B cell (primary cell): ENCODE data around the gene ZC2HC1B. TPM values are rescaled to one million over a fixed set of nuclear protein-coding genes. Genes with fewer than 3 reads are reported as not detected.
"Not testable (repeated sequence)": the region's sequence is repeated elsewhere in the genome, so short reads cannot be mapped to it uniquely, and the experiment has no call there.

ENCODE experiments used
- ATAC-seq: fragments of 200-7000 bp; cut with Tn5 transposase; one replicate; pipeline ENCODE4 v1.10.0; 2021; ENCODE audit warnings: low read depth, mild to moderate bottlenecking, moderate number of reproducible peaks, moderate library complexity
- CTCF ChIA-PET: fragments of 350-600 bp; sonication (Branson Sonifier 250); formaldehyde crosslinking; loops from one replicate; lab custom pipeline; 2021; ENCODE audit warnings: antibody characterized with exemption, inconsistent platforms; lab: Charles Lee
- POLR2A ChIA-PET: fragments of 350-600 bp; sonication (Branson Sonifier 250); formaldehyde crosslinking; loops from one replicate; lab custom pipeline; 2021; ENCODE audit warnings: antibody characterized with exemption; lab: Charles Lee
- DNase-seq: peaks from one replicate; pipeline ENCODE4 v3.0.0; 2013
- H2AFZ ChIP-seq: 2 replicates; pipeline ENCODE4 v1.6.1; 2012; ENCODE audit warnings: mild to moderate bottlenecking, low read depth, low read length; ENCODE audit not compliant: insufficient read depth, poor library complexity, severe bottlenecking
- H3K27ac ChIP-seq, 2 donors: 1 replicate in 1 of 2; 2 replicates in 1 of 2; pipeline ENCODE4 v1.5.1; 2012 to 2013; ENCODE audit warnings: low read length in 2 of 2, mild to moderate bottlenecking in 2 of 2, moderate library complexity in 1 of 2
- H3K27me3 ChIP-seq, 4 experiments: fragments of 200-600 bp in 1 of 4; sonication (generic) in 1 of 4; replicated peaks in 1 of 4; 1 replicate in 2 of 4; 2 replicates in 2 of 4; pipeline versions ENCODE4 v1.6.1 to v1.7.0; 2013 to 2016; ENCODE audit warnings: low read length in 3 of 4, mild to moderate bottlenecking in 2 of 4, mixed read lengths in 1 of 4, moderate library complexity in 1 of 4; ENCODE audit not compliant: insufficient read depth in 4 of 4, control insufficient read depth in 3 of 4; ENCODE audit errors: control extremely low read depth in 1 of 4
- H3K36me3 ChIP-seq, 2 experiments: replicated peaks in 1 of 2; 1 replicate in 1 of 2; 2 replicates in 1 of 2; pipeline versions ENCODE4 v1.6.1 to v1.7.1; 2013; ENCODE audit warnings: low read length in 1 of 2; ENCODE audit not compliant: insufficient read depth in 2 of 2, control insufficient read depth in 1 of 2; ENCODE audit errors: control extremely low read depth in 1 of 2, extremely low read depth in 1 of 2
- H3K4me1 ChIP-seq, 2 donors: fragments of 200-600 bp in 1 of 2; sonication (generic) in 1 of 2; 1 replicate in 1 of 2; 2 replicates in 1 of 2; pipeline versions ENCODE4 v1.5.1 to v1.6.1; 2013 to 2017; ENCODE audit warnings: low read length in 2 of 2; ENCODE audit not compliant: control insufficient read depth in 2 of 2, insufficient read depth in 2 of 2
- H3K4me2 ChIP-seq: replicated peaks from 2 replicates; pipeline ENCODE3; 2012; ENCODE audit warnings: mild to moderate bottlenecking, low read depth, low read length; ENCODE audit not compliant: poor library complexity, severe bottlenecking
- H3K4me3 ChIP-seq, 5 experiments: fragments of 200-600 bp in 1 of 5; sonication (generic) in 1 of 5; 1 replicate in 3 of 5; 2 replicates in 2 of 5; pipeline versions ENCODE4 v1.5.1 to v1.7.0; 2011 to 2016; ENCODE audit warnings: low read length in 4 of 5, mild to moderate bottlenecking in 4 of 5, low read depth in 2 of 5, control low read depth in 1 of 5, moderate library complexity in 1 of 5; ENCODE audit not compliant: insufficient read depth in 1 of 5; ENCODE audit errors: control extremely low read depth in 1 of 5, extremely low read depth in 1 of 5
- H3K79me2 ChIP-seq: fragments of 200-600 bp; sonication (generic); one replicate; pipeline ENCODE4 v1.6.0; 2016; ENCODE audit warnings: low read length; ENCODE audit not compliant: control insufficient read depth, insufficient read depth
- H3K9ac ChIP-seq: fragments of 200-600 bp; sonication (generic); 2 replicates; pipeline ENCODE4 v1.6.1; 2017; ENCODE audit warnings: mild to moderate bottlenecking, low read length, moderate library complexity
- H3K9me3 ChIP-seq, 3 donors: one replicate each; pipeline versions ENCODE4 v1.6.1 to v1.7.1; 2013; ENCODE audit warnings: low read length in 2 of 3; ENCODE audit not compliant: control insufficient read depth in 2 of 3, insufficient read depth in 1 of 3; ENCODE audit errors: control extremely low read depth in 1 of 3
- H4K20me1 ChIP-seq: 2 replicates; pipeline ENCODE4 v1.6.0; 2012; ENCODE audit warnings: mild to moderate bottlenecking, low read length; ENCODE audit not compliant: insufficient read depth, control insufficient read depth, poor library complexity, severe bottlenecking
- H3K27ac Mint-ChIP-seq: one replicate; pipeline ENCODE4 v1.8.0; 2021; ENCODE audit warnings: mixed read lengths
- H3K27me3 Mint-ChIP-seq: one replicate; pipeline ENCODE4 v1.8.0; 2021; ENCODE audit warnings: mixed read lengths
- H3K4me1 Mint-ChIP-seq: one replicate; pipeline ENCODE4 v1.8.0; 2021; ENCODE audit warnings: mixed read lengths
- H3K4me3 Mint-ChIP-seq: one replicate; pipeline ENCODE4 v1.8.0; 2021; ENCODE audit warnings: mixed read lengths
- H3K9me3 Mint-ChIP-seq: one replicate; pipeline ENCODE4 v1.8.0; 2022; ENCODE audit warnings: mixed read lengths; ENCODE audit not compliant: insufficient read depth
- EZH2 ChIP-seq: IDR thresholded peaks from 2 replicates; pipeline ENCODE4 v1.6.1; 2012; ENCODE audit warnings: borderline replicate concordance, low read depth, mild to moderate bottlenecking, moderate library complexity, low read length; ENCODE audit not compliant: insufficient read depth, poor library complexity, severe bottlenecking
- WGBS: methylation state at CpG from one replicate; pipeline ENCODE4 v1.1.5; 2013; ENCODE audit warnings: missing lambda C conversion rate; ENCODE audit not compliant: insufficient coverage; 5-methylcytosine and 5-hydroxymethylcytosine counted together
- intact Hi-C: fragments of 100-400 bp; cut with micrococcal nuclease; formaldehyde crosslinking; loops from one replicate; pipeline ENCODE4 v1.10.0; 2022
- polyA plus RNA-seq: library from polyadenylated mRNA; depleted of rRNA; stranded (reverse); fragments of >200 nt; gene quantifications from 2 replicates; pipeline ENCODE4 v1.2.3, GENCODE V29; 2012
- total RNA-seq, 2 donors: library from RNA; stranded (reverse); fragments of 120-200 nt in 1 of 2; gene quantifications; 1 replicate in 1 of 2; 2 replicates in 1 of 2; pipeline versions ENCODE4 v1.2.3 to v1.2.4, GENCODE V29; 2013 to 2022
- TF ChIP-seq, protein P1 (sequence below): fragments of 200-600 bp; IDR thresholded peaks from one replicate; pipeline ENCODE4 v1.8.0; 2022; ENCODE audit warnings: antibody characterized with exemption, mild to moderate bottlenecking

Gene ZC2HC1B
- total and polyA plus RNA-seq, 2 donors (not counting 1 experiment from before 2014, with no cell fraction given): 0.51 to 0.84 TPM

DNA sequence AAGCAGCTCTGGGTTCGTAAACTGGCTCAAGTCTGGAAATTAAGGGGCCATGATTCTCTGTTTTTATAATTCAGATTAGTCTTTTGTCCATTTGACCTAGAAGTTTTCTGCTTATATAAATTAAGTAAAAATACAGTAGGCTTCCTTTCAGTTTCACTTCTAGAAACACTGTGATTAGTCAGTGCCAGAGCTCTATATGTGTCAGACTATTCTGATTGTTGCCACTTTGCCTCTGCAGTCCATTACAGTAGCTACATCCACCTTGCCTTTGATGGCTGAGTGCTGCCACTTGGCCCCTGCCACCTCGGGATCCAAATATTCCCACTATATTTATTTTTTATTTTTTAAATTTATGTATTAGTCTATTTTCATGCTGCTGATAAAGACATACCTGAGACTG lies 7.9 kb downstream of the ZC2HC1B start:
- no peak overlapping the region for H3K27ac Mint-ChIP-seq
- Histone ChIP-seq H3K9ac (no peak overlapping the region), H3K36me3 (peaks cover 0 to under 1% of the 10 kb centered on the region in 2 experiments), H3K4me2 (no peak overlapping the region), H3K27me3 (no peaks in the 10 kb centered on the region), H2AFZ (no peak overlapping the region), H3K4me1 (no peaks in the 10 kb centered on the region), H3K9me3 (peaks cover 0 to 13% (median 0%) of the 10 kb centered on the region in 3 donors), H3K79me2 (no peaks in the 10 kb centered on the region), H3K4me3 (no peak overlapping the region), H3K27ac (no peak overlapping the region), H4K20me1 (no peaks in the 10 kb centered on the region)
- DNase-seq (no peak), ATAC-seq (no peak)
- no CpG with 5 or more reads among the region's 2 CpGs for WGBS
- POLR2A ChIA-PET: no interaction called here
- peaks cover 2% of the 10 kb centered on the region for H3K9me3 Mint-ChIP-seq
- no peak for TF ChIP-seq EZH2
- TF ChIP-seq, protein P1, sequence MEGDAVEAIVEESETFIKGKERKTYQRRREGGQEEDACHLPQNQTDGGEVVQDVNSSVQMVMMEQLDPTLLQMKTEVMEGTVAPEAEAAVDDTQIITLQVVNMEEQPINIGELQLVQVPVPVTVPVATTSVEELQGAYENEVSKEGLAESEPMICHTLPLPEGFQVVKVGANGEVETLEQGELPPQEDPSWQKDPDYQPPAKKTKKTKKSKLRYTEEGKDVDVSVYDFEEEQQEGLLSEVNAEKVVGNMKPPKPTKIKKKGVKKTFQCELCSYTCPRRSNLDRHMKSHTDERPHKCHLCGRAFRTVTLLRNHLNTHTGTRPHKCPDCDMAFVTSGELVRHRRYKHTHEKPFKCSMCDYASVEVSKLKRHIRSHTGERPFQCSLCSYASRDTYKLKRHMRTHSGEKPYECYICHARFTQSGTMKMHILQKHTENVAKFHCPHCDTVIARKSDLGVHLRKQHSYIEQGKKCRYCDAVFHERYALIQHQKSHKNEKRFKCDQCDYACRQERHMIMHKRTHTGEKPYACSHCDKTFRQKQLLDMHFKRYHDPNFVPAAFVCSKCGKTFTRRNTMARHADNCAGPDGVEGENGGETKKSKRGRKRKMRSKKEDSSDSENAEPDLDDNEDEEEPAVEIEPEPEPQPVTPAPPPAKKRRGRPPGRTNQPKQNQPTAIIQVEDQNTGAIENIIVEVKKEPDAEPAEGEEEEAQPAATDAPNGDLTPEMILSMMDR: no peak
- CTCF ChIA-PET: no interaction called here
- H3K4me1 Mint-ChIP-seq: peaks cover 4% of the 10 kb centered on the region
- H3K4me3 Mint-ChIP-seq: no peak overlapping the region
- H3K27me3 Mint-ChIP-seq: no peaks in the 10 kb centered on the region
- intact Hi-C loops: no loop called here

DNA sequence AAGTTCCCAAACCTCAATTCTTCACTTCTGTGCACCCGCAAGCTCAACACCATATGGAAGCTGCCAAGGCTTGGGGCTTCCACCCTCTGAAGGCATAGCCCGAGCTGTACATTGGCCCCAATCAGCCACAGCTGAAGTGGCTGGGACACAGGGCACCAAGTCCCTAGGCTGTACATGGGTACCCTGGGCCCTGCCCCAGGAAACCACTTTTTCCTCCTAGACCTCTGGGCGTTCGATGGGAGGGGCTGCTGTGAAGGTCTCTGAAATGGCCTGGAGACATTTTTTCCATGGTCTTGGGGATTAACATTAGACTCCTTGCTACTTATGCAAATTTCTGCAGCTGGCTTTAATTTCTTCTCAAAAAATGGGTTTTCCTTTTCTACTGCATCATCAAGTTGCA lies 9.3 kb downstream of the ZC2HC1B start:
- H3K9ac ChIP-seq, CTCF ChIA-PET, H2AFZ ChIP-seq, H3K27me3 Mint-ChIP-seq, POLR2A ChIA-PET, H3K27ac ChIP-seq, H3K36me3 ChIP-seq, H3K27me3 ChIP-seq, H3K4me1 ChIP-seq, ATAC-seq, H3K4me3 Mint-ChIP-seq, H4K20me1 ChIP-seq, DNase-seq, H3K4me1 Mint-ChIP-seq, H3K4me3 ChIP-seq, intact Hi-C loops, H3K79me2 ChIP-seq, H3K4me2 ChIP-seq, H3K9me3 Mint-ChIP-seq, H3K27ac Mint-ChIP-seq: not testable (repeated sequence)
- H3K9me3 ChIP-seq: peaks cover 0 to 18% (median 0%) of the 10 kb centered on the region in 3 donors
- 97% methylated on average over 2 of the region's 4 CpGs for WGBS

DNA sequence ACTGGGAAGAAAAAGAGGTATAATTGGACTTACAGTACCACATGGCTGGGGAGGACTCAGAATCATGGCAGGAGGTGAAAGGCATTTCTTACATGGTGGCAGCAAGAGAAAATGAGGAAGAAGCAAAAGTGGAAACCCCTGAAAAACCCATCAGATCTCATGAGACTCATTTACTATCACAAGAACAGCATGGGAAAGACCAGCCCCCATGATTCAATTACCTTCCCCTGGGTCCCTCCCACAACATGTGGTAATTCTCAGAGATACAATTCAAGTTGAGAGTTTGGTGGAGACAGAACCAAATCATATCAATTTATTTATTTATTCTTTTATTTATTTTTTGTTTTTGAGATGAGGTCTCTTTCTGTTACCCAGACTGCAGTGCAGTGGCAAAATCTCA lies 10.2 kb downstream of the ZC2HC1B start:
- POLR2A ChIA-PET, DNase-seq, H3K36me3 ChIP-seq, H4K20me1 ChIP-seq, H3K27ac ChIP-seq, H2AFZ ChIP-seq, H3K27me3 Mint-ChIP-seq, H3K4me1 ChIP-seq, H3K79me2 ChIP-seq, H3K4me2 ChIP-seq, intact Hi-C loops, H3K27me3 ChIP-seq, H3K4me3 ChIP-seq, CTCF ChIA-PET, H3K4me3 Mint-ChIP-seq, H3K9me3 Mint-ChIP-seq, ATAC-seq, H3K9ac ChIP-seq, H3K27ac Mint-ChIP-seq, H3K4me1 Mint-ChIP-seq: not testable (repeated sequence)
- peaks cover 0 to 20% (median 0%) of the 10 kb centered on the region in 3 donors for H3K9me3 ChIP-seq
